ENCODE results near the gene PTPRD. TPM values are rescaled to one million over a fixed set of nuclear protein-coding genes. Genes with fewer than 3 reads are reported as not detected.
A peak's percentile ranks its signal among the peaks of the same experiment; 100 is the strongest.

The PTPRD gene
- total and polyA plus RNA-seq, 2 donors from 2014 or later: 6.4 to 78.9 TPM

DNA sequence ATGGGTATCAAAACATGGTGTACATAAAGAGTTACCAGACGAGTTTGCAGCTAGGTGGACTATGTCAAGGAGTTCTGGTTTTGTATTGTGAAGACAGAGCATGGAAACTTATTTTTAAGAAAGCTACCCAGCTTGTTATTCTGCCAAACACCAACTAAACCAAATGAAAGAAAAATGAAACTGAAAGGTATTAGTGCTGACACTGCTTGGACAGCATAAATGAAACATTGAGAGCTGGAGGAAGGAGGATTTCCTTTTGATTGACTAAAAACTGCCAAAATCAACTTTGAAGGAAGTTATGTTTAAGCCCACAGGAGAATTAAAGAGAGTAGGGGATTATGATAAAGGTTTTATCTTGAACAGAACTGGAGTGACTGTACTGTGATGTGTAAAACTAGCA is 766.2 kb downstream of the PTPRD start:
- Histone ChIP-seq H3K4me3 (ENCODE audit: low read length in 3 of 3) (no peak overlapping the region), H3K36me3 (ENCODE audit: control insufficient read depth in 2 of 3, insufficient read depth in 3 of 3, low read length in 3 of 3) (no peaks in the 10 kb centered on the region), H3K9me3 (ENCODE audit: control insufficient read depth in 2 of 3, insufficient read depth in 1 of 3, low read length in 3 of 3) (no peaks in the 10 kb centered on the region), H3K27me3 (ENCODE audit: control insufficient read depth, insufficient read depth, low read length) (no peaks in the 10 kb centered on the region), H3K4me1 (ENCODE audit: control insufficient read depth in 2 of 3, insufficient read depth in 2 of 3, low read depth in 1 of 3, low read length in 3 of 3) (no peaks in the 10 kb centered on the region), H3K27ac (ENCODE audit: low read depth in 2 of 2, low read length in 2 of 2) (no peak overlapping the region), H3K9ac (ENCODE audit: low read length in 3 of 3) (no peak overlapping the region)
- FAIRE-seq: no peak
- intact Hi-C loops (cut with DNase I): no loop called here
- peak in 1 of 5 donors; percentile 3 for DNase-seq
- TF ChIP-seq, protein P1, sequence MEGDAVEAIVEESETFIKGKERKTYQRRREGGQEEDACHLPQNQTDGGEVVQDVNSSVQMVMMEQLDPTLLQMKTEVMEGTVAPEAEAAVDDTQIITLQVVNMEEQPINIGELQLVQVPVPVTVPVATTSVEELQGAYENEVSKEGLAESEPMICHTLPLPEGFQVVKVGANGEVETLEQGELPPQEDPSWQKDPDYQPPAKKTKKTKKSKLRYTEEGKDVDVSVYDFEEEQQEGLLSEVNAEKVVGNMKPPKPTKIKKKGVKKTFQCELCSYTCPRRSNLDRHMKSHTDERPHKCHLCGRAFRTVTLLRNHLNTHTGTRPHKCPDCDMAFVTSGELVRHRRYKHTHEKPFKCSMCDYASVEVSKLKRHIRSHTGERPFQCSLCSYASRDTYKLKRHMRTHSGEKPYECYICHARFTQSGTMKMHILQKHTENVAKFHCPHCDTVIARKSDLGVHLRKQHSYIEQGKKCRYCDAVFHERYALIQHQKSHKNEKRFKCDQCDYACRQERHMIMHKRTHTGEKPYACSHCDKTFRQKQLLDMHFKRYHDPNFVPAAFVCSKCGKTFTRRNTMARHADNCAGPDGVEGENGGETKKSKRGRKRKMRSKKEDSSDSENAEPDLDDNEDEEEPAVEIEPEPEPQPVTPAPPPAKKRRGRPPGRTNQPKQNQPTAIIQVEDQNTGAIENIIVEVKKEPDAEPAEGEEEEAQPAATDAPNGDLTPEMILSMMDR (IDR thresholded peaks at IDR 0.05; ENCODE audit: borderline replicate concordance, extremely low read depth, insufficient read depth): no peak

DNA sequence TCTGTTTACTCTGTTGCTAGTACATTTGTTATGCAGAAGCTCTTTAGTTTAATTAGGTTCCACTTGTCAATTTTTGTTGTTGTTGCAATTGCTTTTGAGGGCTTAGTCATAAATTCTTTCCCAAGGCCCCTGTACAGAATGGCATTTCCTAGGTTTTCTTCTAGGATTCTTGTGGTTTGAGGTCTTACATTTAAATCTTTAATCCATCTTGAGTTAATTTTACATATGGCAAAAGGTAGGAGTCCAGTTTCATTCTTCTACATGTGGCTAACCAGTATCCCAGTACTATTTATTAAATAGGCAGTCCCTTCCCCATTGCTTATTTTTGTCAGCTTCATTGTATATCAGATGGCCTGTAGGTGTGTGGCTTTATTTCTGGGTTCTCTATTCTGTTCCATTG is 792.4 kb downstream of the PTPRD start:
- FAIRE-seq: no peak
- Histone ChIP-seq H3K27ac (ENCODE audit: low read depth in 2 of 2, low read length in 2 of 2) (no peak overlapping the region), H3K9ac (ENCODE audit: low read length in 3 of 3) (no peak overlapping the region), H3K36me3 (ENCODE audit: control insufficient read depth in 2 of 3, insufficient read depth in 3 of 3, low read length in 3 of 3) (no peaks in the 10 kb centered on the region), H3K27me3 (ENCODE audit: control insufficient read depth, insufficient read depth, low read length) (no peaks in the 10 kb centered on the region), H3K9me3 (ENCODE audit: control insufficient read depth in 2 of 3, insufficient read depth in 1 of 3, low read length in 3 of 3) (no peaks in the 10 kb centered on the region), H3K4me1 (ENCODE audit: control insufficient read depth in 2 of 3, insufficient read depth in 2 of 3, low read depth in 1 of 3, low read length in 3 of 3) (no peaks in the 10 kb centered on the region), H3K4me3 (ENCODE audit: low read length in 3 of 3) (no peak overlapping the region)
- TF ChIP-seq, protein P1 (IDR thresholded peaks at IDR 0.05; ENCODE audit: borderline replicate concordance, extremely low read depth, insufficient read depth): no peak
- DNase-seq: no peak
- intact Hi-C loops (cut with DNase I): no loop called here

DNA sequence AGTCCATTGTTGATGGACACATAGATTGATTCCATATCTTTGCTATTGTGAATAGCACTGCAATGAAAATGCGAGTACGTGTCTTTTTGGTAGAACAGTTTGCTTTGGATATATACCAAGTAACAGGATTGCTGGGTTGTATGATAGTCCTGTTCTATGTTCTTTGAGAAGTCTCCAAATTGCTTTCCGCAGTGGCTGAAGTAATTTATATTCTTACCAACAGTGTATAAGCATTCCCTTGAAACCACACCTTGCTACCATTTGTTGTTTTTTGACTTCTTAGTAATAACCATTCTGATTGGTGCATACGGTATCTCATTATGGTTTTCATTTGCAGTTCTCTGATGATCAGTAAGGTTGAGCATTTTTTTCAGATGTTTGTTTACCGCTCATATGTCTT is 792.9 kb downstream of the PTPRD start:
- H3K27me3 ChIP-seq (ENCODE audit: control insufficient read depth, insufficient read depth, low read length): no peaks in the 10 kb centered on the region
- no peak overlapping the region for H3K4me3 ChIP-seq (ENCODE audit: low read length in 3 of 3)
- FAIRE-seq: no peak
- intact Hi-C loops (cut with DNase I): no loop called here
- no peak overlapping the region for H3K27ac ChIP-seq (ENCODE audit: low read depth in 2 of 2, low read length in 2 of 2)
- H3K9ac ChIP-seq (ENCODE audit: low read length in 3 of 3): no peak overlapping the region
- no peaks in the 10 kb centered on the region for H3K4me1 ChIP-seq (ENCODE audit: control insufficient read depth in 2 of 3, insufficient read depth in 2 of 3, low read depth in 1 of 3, low read length in 3 of 3)
- TF ChIP-seq, protein P1 (IDR thresholded peaks at IDR 0.05; ENCODE audit: borderline replicate concordance, extremely low read depth, insufficient read depth): no peak
- no peak for DNase-seq
- H3K36me3 ChIP-seq (ENCODE audit: control insufficient read depth in 2 of 3, insufficient read depth in 3 of 3, low read length in 3 of 3): no peaks in the 10 kb centered on the region
- no peaks in the 10 kb centered on the region for H3K9me3 ChIP-seq (ENCODE audit: control insufficient read depth in 2 of 3, insufficient read depth in 1 of 3, low read length in 3 of 3)

DNA sequence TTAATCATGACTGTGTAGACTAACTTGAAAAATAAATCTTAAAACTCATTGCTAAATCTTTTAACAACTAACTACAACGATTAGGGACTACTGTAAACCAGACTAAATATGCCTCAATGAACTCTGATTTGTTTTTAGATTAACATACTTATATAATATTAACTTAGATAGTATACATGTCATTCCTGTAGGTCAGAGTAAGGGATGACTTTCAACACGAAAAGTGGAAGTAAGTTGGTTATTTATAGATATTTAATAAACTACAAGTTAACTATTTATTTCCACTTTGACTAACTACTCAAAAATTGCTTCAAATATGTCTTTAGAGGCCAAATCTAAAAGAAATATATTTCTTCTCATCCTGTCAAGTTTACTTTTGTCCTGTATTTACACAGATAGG is 795.6 kb downstream of the PTPRD start:
- Histone ChIP-seq H3K9me3 (ENCODE audit: control insufficient read depth in 2 of 3, insufficient read depth in 1 of 3, low read length in 3 of 3) (no peaks in the 10 kb centered on the region), H3K36me3 (ENCODE audit: control insufficient read depth in 2 of 3, insufficient read depth in 3 of 3, low read length in 3 of 3) (no peaks in the 10 kb centered on the region), H3K9ac (ENCODE audit: low read length in 3 of 3) (no peak overlapping the region), H3K4me1 (ENCODE audit: control insufficient read depth in 2 of 3, insufficient read depth in 2 of 3, low read depth in 1 of 3, low read length in 3 of 3) (no peaks in the 10 kb centered on the region), H3K27me3 (ENCODE audit: control insufficient read depth, insufficient read depth, low read length) (no peaks in the 10 kb centered on the region), H3K27ac (ENCODE audit: low read depth in 2 of 2, low read length in 2 of 2) (no peak overlapping the region), H3K4me3 (ENCODE audit: low read length in 3 of 3) (no peak overlapping the region)
- FAIRE-seq (no peak), DNase-seq (no peak)
- intact Hi-C loops (cut with DNase I): no loop called here
- TF ChIP-seq, protein P1 (IDR thresholded peaks at IDR 0.05; ENCODE audit: borderline replicate concordance, extremely low read depth, insufficient read depth): no peak

Measured in kidney (tissue), 14 donors.